ENCODE measurements around the gene WIPI1.

WIPI1 gene

GRCh38 chr17:68452724-68453290, 4.5 kb downstream of the WIPI1 start:
- H2AK5ac ChIP-seq (ENCODE audit: low read length) = no peak overlapping the region
- H3K4ac ChIP-seq (ENCODE audit: low read depth, low read length) = no peak overlapping the region
- H3K4me1 ChIP-seq (ENCODE audit: control insufficient read depth in 1 of 2, insufficient read depth in 2 of 2, low read length in 2 of 2) = peaks cover 8 to 12% of the 10 kb centered on the region in 2 experiments
- peaks cover 19 to 22% of the 10 kb centered on the region in 2 experiments for H3K36me3 ChIP-seq (ENCODE audit: control insufficient read depth in 1 of 2, insufficient read depth in 2 of 2, low read length in 2 of 2)
- H2BK120ac ChIP-seq (ENCODE audit: insufficient read depth, low read length, poor library complexity) = no peak overlapping the region
- H3K9me3 ChIP-seq (ENCODE audit: insufficient read depth, low read depth, low read length) = peaks cover 1% of the 10 kb centered on the region
- H3K23ac ChIP-seq (ENCODE audit: low read length) = no peak overlapping the region
- no peaks in the 10 kb centered on the region for H3K27me3 ChIP-seq (ENCODE audit: insufficient read depth, low read length)
- no peak overlapping the region for H3K18ac ChIP-seq (ENCODE audit: low read length)
- H3K9ac ChIP-seq (ENCODE audit: low read length) = no peak overlapping the region
- DNase-seq = peak; percentile 93 to 95
- H4K8ac ChIP-seq (ENCODE audit: low read depth, low read length) = no peak overlapping the region
- no peak overlapping the region for H3K4me3 ChIP-seq (ENCODE audit: low read depth, low read length)
- H2BK5ac ChIP-seq (ENCODE audit: low read depth, low read length, poor library complexity) = peak overlapping the region; percentile 66
- H4K12ac ChIP-seq (ENCODE audit: low read depth, low read length) = no peak overlapping the region
- peaks cover 15% of the 10 kb centered on the region for H3K79me1 ChIP-seq (ENCODE audit: low read length)
- H3K14ac ChIP-seq (ENCODE audit: low read length) = no peak overlapping the region
- peaks cover 2% of the 10 kb centered on the region for H3K79me2 ChIP-seq (ENCODE audit: control insufficient read depth, insufficient read depth, low read length, poor library complexity)
- H3K4me2 ChIP-seq (ENCODE audit: low read length) = peak overlapping the region; percentile 6
- H3K27ac ChIP-seq (ENCODE audit: low read depth, low read length) = peak overlapping the region; percentile 75
- H2AFZ ChIP-seq (ENCODE audit: insufficient read depth, low read length, poor library complexity) = no peak overlapping the region
- no CpG with 5 or more reads among the region's 6 CpGs for WGBS (ENCODE audit: extremely low coverage, insufficient coverage, insufficient read length)
- no peak overlapping the region for H4K91ac ChIP-seq (ENCODE audit: low read depth, low read length)
- H2BK12ac ChIP-seq (ENCODE audit: low read length) = peak overlapping the region; percentile 24

- H3K4me3 ChIP-seq (ENCODE audit: low read depth, low read length) = no peak overlapping the region
- no peaks in the 10 kb centered on the region for H3K79me2 ChIP-seq (ENCODE audit: control insufficient read depth, insufficient read depth, low read length, poor library complexity)
- no CpG with 5 or more reads among the region's 5 CpGs for WGBS (ENCODE audit: extremely low coverage, insufficient coverage, insufficient read length)
- H3K9me3 ChIP-seq (ENCODE audit: insufficient read depth, low read depth, low read length) = peaks cover 1% of the 10 kb centered on the region
- peak overlapping the region; percentile 26 for H2BK120ac ChIP-seq (ENCODE audit: insufficient read depth, low read length, poor library complexity)
- peaks cover 8 to 12% of the 10 kb centered on the region in 2 experiments for H3K4me1 ChIP-seq (ENCODE audit: control insufficient read depth in 1 of 2, insufficient read depth in 2 of 2, low read length in 2 of 2)
- H2BK12ac ChIP-seq (ENCODE audit: low read length) = peak overlapping the region; percentile 33
- peak in 1 of 2 donors; percentile 71 for DNase-seq
- H4K91ac ChIP-seq (ENCODE audit: low read depth, low read length) = peak overlapping the region; percentile 32
- H3K4ac ChIP-seq (ENCODE audit: low read depth, low read length) = no peak overlapping the region
- no peaks in the 10 kb centered on the region for H3K27me3 ChIP-seq (ENCODE audit: insufficient read depth, low read length)
- H2AK5ac ChIP-seq (ENCODE audit: low read length) = no peak overlapping the region
- no peak overlapping the region for H3K9ac ChIP-seq (ENCODE audit: low read length)
- no peak overlapping the region for H2AFZ ChIP-seq (ENCODE audit: insufficient read depth, low read length, poor library complexity)
- H3K4me2 ChIP-seq (ENCODE audit: low read length) = no peak overlapping the region
- H3K18ac ChIP-seq (ENCODE audit: low read length) = no peak overlapping the region
- H3K79me1 ChIP-seq (ENCODE audit: low read length) = peaks cover 11% of the 10 kb centered on the region
- peak overlapping the region; percentile 71 for H3K27ac ChIP-seq (ENCODE audit: low read depth, low read length)
- no peak overlapping the region for H4K12ac ChIP-seq (ENCODE audit: low read depth, low read length)
- H3K14ac ChIP-seq (ENCODE audit: low read length) = no peak overlapping the region
- H2BK5ac ChIP-seq (ENCODE audit: low read depth, low read length, poor library complexity) = peak overlapping the region; percentile 74
- peaks cover 21 to 26% of the 10 kb centered on the region in 2 experiments for H3K36me3 ChIP-seq (ENCODE audit: control insufficient read depth in 1 of 2, insufficient read depth in 2 of 2, low read length in 2 of 2)
- H4K8ac ChIP-seq (ENCODE audit: low read depth, low read length) = peak overlapping the region; percentile 22
- H3K23ac ChIP-seq (ENCODE audit: low read length) = no peak overlapping the region
Observed at GRCh38 chr17:68451670-68452354, 5.5 kb downstream of the WIPI1 start.

GRCh38 chr17:68450801-68451200, 6.5 kb downstream of the WIPI1 start:
- no peak overlapping the region for H2BK5ac ChIP-seq (ENCODE audit: low read depth, low read length, poor library complexity)
- no peak overlapping the region for H3K23ac ChIP-seq (ENCODE audit: low read length)
- peaks cover 8 to 12% of the 10 kb centered on the region in 2 experiments for H3K4me1 ChIP-seq (ENCODE audit: control insufficient read depth in 1 of 2, insufficient read depth in 2 of 2, low read length in 2 of 2)
- H2BK120ac ChIP-seq (ENCODE audit: insufficient read depth, low read length, poor library complexity) = peak overlapping the region; percentile 35
- H3K9ac ChIP-seq (ENCODE audit: low read length) = no peak overlapping the region
- peak overlapping the region; percentile 1 for H3K4ac ChIP-seq (ENCODE audit: low read depth, low read length)
- DNase-seq = no peak
- peaks cover 1% of the 10 kb centered on the region for H3K9me3 ChIP-seq (ENCODE audit: insufficient read depth, low read depth, low read length)
- no peaks in the 10 kb centered on the region for H3K79me2 ChIP-seq (ENCODE audit: control insufficient read depth, insufficient read depth, low read length, poor library complexity)
- H3K14ac ChIP-seq (ENCODE audit: low read length) = no peak overlapping the region
- peak overlapping the region; percentile 8 for H2BK12ac ChIP-seq (ENCODE audit: low read length)
- H3K36me3 ChIP-seq (ENCODE audit: control insufficient read depth in 1 of 2, insufficient read depth in 2 of 2, low read length in 2 of 2) = peaks cover 25 to 31% of the 10 kb centered on the region in 2 experiments
- peak overlapping the region; percentile 54 for H3K18ac ChIP-seq (ENCODE audit: low read length)
- H4K8ac ChIP-seq (ENCODE audit: low read depth, low read length) = peak overlapping the region; percentile 9
- no CpG with 5 or more reads among the region's 14 CpGs for WGBS (ENCODE audit: extremely low coverage, insufficient coverage, insufficient read length)
- no peak overlapping the region for H2AFZ ChIP-seq (ENCODE audit: insufficient read depth, low read length, poor library complexity)
- H4K91ac ChIP-seq (ENCODE audit: low read depth, low read length) = peak overlapping the region; percentile 2
- H2AK5ac ChIP-seq (ENCODE audit: low read length) = no peak overlapping the region
- H4K12ac ChIP-seq (ENCODE audit: low read depth, low read length) = no peak overlapping the region
- no peak overlapping the region for H3K27ac ChIP-seq (ENCODE audit: low read depth, low read length)
- no peak overlapping the region for H3K4me2 ChIP-seq (ENCODE audit: low read length)
- no peak overlapping the region for H3K4me3 ChIP-seq (ENCODE audit: low read depth, low read length)
- H3K27me3 ChIP-seq (ENCODE audit: insufficient read depth, low read length) = no peaks in the 10 kb centered on the region
- H3K79me1 ChIP-seq (ENCODE audit: low read length) = peaks cover 6% of the 10 kb centered on the region

- Histone ChIP-seq H3K9ac (ENCODE audit: low read length) (no peak overlapping the region), H2AFZ (ENCODE audit: insufficient read depth, low read length, poor library complexity) (no peak overlapping the region), H2AK5ac (ENCODE audit: low read length) (no peak overlapping the region), H4K8ac (ENCODE audit: low read depth, low read length) (no peak overlapping the region), H3K4ac (ENCODE audit: low read depth, low read length) (no peak overlapping the region), H3K9me3 (ENCODE audit: insufficient read depth, low read depth, low read length) (peaks cover 1% of the 10 kb centered on the region), H4K91ac (ENCODE audit: low read depth, low read length) (peak overlapping the region; percentile 2), H3K36me3 (ENCODE audit: control insufficient read depth in 1 of 2, insufficient read depth in 2 of 2, low read length in 2 of 2) (peaks cover 29 to 35% of the 10 kb centered on the region in 2 experiments), H4K12ac (ENCODE audit: low read depth, low read length) (no peak overlapping the region), H3K4me2 (ENCODE audit: low read length) (no peak overlapping the region), H2BK120ac (ENCODE audit: insufficient read depth, low read length, poor library complexity) (no peak overlapping the region), H3K4me1 (ENCODE audit: control insufficient read depth in 1 of 2, insufficient read depth in 2 of 2, low read length in 2 of 2) (peaks cover 12 to 15% of the 10 kb centered on the region in 2 experiments), H3K27me3 (ENCODE audit: insufficient read depth, low read length) (no peaks in the 10 kb centered on the region), H3K4me3 (ENCODE audit: low read depth, low read length) (no peak overlapping the region), H3K18ac (ENCODE audit: low read length) (no peak overlapping the region), H3K27ac (ENCODE audit: low read depth, low read length) (no peak overlapping the region), H3K79me1 (ENCODE audit: low read length) (peaks cover 6% of the 10 kb centered on the region), H3K14ac (ENCODE audit: low read length) (no peak overlapping the region), H3K23ac (ENCODE audit: low read length) (no peak overlapping the region), H2BK12ac (ENCODE audit: low read length) (no peak overlapping the region), H2BK5ac (ENCODE audit: low read depth, low read length, poor library complexity) (no peak overlapping the region), H3K79me2 (ENCODE audit: control insufficient read depth, insufficient read depth, low read length, poor library complexity) (no peaks in the 10 kb centered on the region)
- no peak for DNase-seq
- WGBS (ENCODE audit: extremely low coverage, insufficient coverage, insufficient read length) = no CpG with 5 or more reads among the region's 8 CpGs
Observed at GRCh38 chr17:68450391-68450790, 6.9 kb downstream of the WIPI1 start.
